ENCODE measurements around the gene PFKFB3. TPM values are rescaled to one million over a fixed set of nuclear protein-coding genes. Genes with fewer than 3 reads are reported as not detected.
A peak's percentile ranks its signal among the peaks of the same experiment; 100 is the strongest.

The PFKFB3 gene
- total and polyA plus RNA-seq, 2 of the 13 experiments (the other 11 are each of a cell fraction or from before 2014, with no cell fraction given): 1.2 to 13.3 TPM

DNA sequence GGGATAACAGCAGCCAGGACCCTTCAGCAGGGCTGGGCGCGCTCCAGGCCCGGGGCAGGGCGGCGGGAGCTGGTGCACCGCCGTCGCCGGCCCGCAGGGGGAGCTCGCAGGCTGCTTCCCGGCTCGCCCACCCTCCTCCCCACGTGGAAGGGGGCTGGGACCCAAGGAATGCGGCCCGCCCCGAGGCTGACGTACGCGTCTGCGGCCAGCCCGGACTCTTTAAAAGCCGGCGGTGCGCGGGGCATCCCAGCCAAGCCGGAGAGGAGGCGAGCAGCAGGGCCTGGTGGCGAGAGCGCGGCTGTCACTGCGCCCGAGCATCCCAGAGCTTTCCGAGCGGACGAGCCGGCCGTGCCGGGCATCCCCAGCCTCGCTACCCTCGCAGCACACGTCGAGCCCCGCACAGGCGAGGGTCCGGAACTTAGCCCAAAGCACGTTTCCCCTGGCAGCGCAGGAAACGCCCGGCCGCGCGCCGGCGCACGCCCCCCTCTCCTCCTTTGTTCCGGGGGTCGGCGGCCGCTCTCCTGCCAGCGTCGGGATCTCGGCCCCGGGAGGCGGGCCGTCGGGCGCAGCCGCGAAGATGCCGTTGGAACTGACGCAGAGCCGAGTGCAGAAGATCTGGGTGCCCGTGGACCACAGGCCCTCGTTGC, at the start of gene PFKFB3 (continued):
- no peak for TF ChIP-seq HNF4G (IDR thresholded peaks at IDR 0.05; ENCODE audit: borderline replicate concordance, low read depth, low read length)
- TF ChIP-seq HNF4G (CRISPR knock-in tag; IDR thresholded peaks at IDR 0.05; ENCODE audit: borderline replicate concordance, low read depth): no peak; the same call in 1 of the 2 replicates
- TF ChIP-seq MED1 (CRISPR knock-in tag; IDR thresholded peaks at IDR 0.05): peak; percentile 70
- no peak for TF ChIP-seq MBD4 (IDR thresholded peaks at IDR 0.05; ENCODE audit: borderline replicate concordance, low read length)
- 0 out of 2 replicates have a peak, but pooled peaks have one; percentile 19 for TF ChIP-seq ZNF629 (CRISPR knock-in tag; conservative IDR thresholded peaks at IDR 0.05)
- peak; percentile 42 for TF ChIP-seq TAF15 (IDR thresholded peaks at IDR 0.05; ENCODE audit: low read depth, low read length, poor library complexity, severe bottlenecking)
- TF ChIP-seq JUN (CRISPR knock-in tag; IDR thresholded peaks at IDR 0.05): peak; percentile 52; the same call in 1 of the 2 replicates
- TF ChIP-seq, protein P1, sequence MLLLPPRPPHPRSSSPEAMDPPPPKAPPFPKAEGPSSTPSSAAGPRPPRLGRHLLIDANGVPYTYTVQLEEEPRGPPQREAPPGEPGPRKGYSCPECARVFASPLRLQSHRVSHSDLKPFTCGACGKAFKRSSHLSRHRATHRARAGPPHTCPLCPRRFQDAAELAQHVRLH (CRISPR knock-in tag; IDR thresholded peaks at IDR 0.05; ENCODE audit: borderline replicate concordance, low read depth): peak; percentile 73; the same call in 1 of the 2 replicates
- TF ChIP-seq CCDC6 (CRISPR knock-in tag; IDR thresholded peaks at IDR 0.05): peak; percentile 71; the same call in 1 of the 2 replicates
- TF ChIP-seq ZNF615 (CRISPR knock-in tag; IDR thresholded peaks at IDR 0.05; ENCODE audit: borderline replicate concordance): no peak
- 0 out of 2 replicates have a peak, but pooled peaks have one; percentile 37 for TF ChIP-seq RFXAP (CRISPR knock-in tag; IDR thresholded peaks at IDR 0.05; ENCODE audit: borderline replicate concordance)
- TF ChIP-seq MTF1 (CRISPR knock-in tag; IDR thresholded peaks at IDR 0.05): no peak
- peak; percentile 96 for TF ChIP-seq RBFOX2 (IDR thresholded peaks at IDR 0.05; ENCODE audit: low read depth, low read length)
- no peak for TF ChIP-seq ZNF101 (CRISPR knock-in tag; IDR thresholded peaks at IDR 0.05; ENCODE audit: borderline replicate concordance, low read depth)
- TF ChIP-seq, protein P2, sequence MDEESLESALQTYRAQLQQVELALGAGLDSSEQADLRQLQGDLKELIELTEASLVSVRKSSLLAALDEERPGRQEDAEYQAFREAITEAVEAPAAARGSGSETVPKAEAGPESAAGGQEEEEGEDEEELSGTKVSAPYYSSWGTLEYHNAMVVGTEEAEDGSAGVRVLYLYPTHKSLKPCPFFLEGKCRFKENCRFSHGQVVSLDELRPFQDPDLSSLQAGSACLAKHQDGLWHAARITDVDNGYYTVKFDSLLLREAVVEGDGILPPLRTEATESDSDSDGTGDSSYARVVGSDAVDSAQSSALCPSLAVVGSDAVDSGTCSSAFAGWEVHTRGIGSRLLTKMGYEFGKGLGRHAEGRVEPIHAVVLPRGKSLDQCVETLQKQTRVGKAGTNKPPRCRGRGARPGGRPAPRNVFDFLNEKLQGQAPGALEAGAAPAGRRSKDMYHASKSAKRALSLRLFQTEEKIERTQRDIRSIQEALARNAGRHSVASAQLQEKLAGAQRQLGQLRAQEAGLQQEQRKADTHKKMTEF (CRISPR knock-in tag; IDR thresholded peaks at IDR 0.05): peak; percentile 79
- peak; percentile 54 for TF ChIP-seq YY1 (IDR thresholded peaks at IDR 0.05; ENCODE audit: insufficient read depth, insufficient replicate concordance, low read depth, low read length)
- TF ChIP-seq, protein P3, sequence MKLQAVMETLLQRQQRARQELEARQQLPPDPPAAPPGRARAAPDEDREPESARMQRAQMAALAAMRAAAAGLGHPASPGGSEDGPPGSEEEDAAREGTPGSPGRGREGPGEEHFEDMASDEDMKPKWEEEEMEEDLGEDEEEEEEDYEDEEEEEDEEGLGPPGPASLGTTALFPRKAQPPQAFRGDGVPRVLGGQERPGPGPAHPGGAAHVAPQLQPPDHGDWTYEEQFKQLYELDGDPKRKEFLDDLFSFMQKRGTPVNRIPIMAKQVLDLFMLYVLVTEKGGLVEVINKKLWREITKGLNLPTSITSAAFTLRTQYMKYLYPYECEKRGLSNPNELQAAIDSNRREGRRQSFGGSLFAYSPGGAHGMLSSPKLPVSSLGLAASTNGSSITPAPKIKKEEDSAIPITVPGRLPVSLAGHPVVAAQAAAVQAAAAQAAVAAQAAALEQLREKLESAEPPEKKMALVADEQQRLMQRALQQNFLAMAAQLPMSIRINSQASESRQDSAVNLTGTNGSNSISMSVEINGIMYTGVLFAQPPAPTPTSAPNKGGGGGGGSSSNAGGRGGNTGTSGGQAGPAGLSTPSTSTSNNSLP (IDR thresholded peaks at IDR 0.05; ENCODE audit: low read depth, low read length): peak; percentile 36; the same call in 1 of the 2 replicates
- TF ChIP-seq RBM39 (IDR thresholded peaks at IDR 0.05; ENCODE audit: low read depth, low read length, poor library complexity, severe bottlenecking): peak; percentile 74
- TF ChIP-seq PHF20 (CRISPR knock-in tag; IDR thresholded peaks at IDR 0.05): peak; percentile 36; the same call in 1 of the 2 replicates
- TF ChIP-seq ZNF557 (CRISPR knock-in tag; IDR thresholded peaks at IDR 0.05): no peak
- TF ChIP-seq, protein P4, sequence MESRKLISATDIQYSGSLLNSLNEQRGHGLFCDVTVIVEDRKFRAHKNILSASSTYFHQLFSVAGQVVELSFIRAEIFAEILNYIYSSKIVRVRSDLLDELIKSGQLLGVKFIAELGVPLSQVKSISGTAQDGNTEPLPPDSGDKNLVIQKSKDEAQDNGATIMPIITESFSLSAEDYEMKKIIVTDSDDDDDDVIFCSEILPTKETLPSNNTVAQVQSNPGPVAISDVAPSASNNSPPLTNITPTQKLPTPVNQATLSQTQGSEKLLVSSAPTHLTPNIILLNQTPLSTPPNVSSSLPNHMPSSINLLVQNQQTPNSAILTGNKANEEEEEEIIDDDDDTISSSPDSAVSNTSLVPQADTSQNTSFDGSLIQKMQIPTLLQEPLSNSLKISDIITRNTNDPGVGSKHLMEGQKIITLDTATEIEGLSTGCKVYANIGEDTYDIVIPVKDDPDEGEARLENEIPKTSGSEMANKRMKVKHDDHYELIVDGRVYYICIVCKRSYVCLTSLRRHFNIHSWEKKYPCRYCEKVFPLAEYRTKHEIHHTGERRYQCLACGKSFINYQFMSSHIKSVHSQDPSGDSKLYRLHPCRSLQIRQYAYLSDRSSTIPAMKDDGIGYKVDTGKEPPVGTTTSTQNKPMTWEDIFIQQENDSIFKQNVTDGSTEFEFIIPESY (CRISPR knock-in tag; IDR thresholded peaks at IDR 0.05): peak; percentile 25; the same call in 1 of the 2 replicates
- peak; percentile 78 for TF ChIP-seq ZNF761 (CRISPR knock-in tag; conservative IDR thresholded peaks at IDR 0.05)
- TF ChIP-seq GATAD1 (CRISPR knock-in tag; IDR thresholded peaks at IDR 0.05): peak; percentile 43
- TF ChIP-seq RXRA (CRISPR knock-in tag; IDR thresholded peaks at IDR 0.05): peak; percentile 74; the same call in 1 of the 2 replicates
- peak; percentile 52; the same call in 1 of the 2 replicates for TF ChIP-seq FOSL2 (CRISPR knock-in tag; IDR thresholded peaks at IDR 0.05)
